Measurements from ENCODE around the gene PRDM11.
A peak's percentile ranks its signal among the peaks of the same experiment; 100 is the strongest.

PRDM11 gene

DNA sequence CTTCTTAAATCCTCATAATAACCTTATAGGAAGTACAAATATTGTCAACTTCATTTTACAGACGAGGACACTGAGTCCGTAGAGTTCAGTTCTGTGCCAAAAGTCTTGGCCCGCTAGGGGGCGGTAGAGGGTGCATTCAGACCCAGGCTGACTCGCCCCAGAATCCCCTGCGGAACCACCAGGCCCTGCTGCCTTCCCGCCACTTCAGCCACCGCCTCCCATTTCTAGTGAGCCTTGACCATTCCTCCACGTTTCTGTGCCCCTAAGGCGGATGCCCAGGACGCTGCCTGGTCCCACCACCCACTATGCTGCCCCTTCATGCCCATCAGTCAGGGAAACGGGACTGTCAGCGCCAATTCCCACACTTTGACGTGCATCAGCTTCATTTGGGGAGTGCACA is 120.6 kb downstream of the PRDM11 start:
- DNase-seq, result peak; percentile 36

DNA sequence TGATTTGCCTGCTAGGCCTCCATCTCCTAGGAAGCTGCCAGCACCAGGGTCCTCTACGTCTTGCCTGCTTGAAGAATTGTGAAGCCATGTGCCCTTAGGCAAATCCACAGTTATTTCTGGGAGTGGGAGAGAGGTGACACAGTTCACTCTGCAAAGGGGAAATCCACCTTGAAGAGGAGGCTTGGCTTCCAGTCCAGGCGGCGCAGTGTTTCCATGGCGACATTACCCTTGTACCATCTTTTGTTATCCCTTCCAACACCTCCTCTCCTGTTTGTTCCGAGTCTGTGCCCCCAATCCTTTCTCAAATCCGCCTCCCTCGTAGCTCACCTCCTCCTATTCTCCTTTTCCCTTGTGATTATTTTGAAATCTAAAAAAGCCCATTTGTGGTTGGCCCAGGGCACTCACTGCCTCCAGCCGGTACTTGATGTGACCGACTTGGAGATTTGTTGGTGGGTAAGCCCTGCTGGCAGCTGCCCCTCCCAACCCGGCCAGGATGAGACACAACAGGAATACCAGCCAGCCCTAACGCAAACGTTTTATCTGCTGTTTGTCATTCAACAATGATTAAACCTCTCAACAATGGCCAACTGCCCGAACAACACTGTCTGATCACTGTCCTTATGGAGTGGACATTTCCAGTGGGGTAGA is 121.3 kb downstream of the PRDM11 start:
- no peak for DNase-seq

DNA sequence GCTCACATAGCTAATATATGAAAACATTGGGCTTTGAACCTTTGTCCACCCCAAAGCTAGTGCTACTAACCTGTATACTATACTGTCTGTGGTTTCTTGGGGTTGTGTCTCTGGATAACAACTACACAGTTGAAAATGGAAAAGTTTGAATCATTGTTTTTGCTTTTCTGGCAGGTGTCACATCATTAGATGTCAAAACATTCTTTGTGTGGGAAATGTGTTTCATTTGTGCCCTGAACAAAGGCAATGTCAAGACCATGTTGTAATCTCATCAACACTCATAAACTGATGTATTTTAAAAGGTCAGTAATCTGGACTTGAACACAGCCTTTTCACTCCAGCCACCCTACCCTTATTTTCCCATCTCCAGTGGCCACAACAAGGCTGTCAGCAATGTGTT is 123.2 kb downstream of the PRDM11 start:
- no peak for DNase-seq

DNA sequence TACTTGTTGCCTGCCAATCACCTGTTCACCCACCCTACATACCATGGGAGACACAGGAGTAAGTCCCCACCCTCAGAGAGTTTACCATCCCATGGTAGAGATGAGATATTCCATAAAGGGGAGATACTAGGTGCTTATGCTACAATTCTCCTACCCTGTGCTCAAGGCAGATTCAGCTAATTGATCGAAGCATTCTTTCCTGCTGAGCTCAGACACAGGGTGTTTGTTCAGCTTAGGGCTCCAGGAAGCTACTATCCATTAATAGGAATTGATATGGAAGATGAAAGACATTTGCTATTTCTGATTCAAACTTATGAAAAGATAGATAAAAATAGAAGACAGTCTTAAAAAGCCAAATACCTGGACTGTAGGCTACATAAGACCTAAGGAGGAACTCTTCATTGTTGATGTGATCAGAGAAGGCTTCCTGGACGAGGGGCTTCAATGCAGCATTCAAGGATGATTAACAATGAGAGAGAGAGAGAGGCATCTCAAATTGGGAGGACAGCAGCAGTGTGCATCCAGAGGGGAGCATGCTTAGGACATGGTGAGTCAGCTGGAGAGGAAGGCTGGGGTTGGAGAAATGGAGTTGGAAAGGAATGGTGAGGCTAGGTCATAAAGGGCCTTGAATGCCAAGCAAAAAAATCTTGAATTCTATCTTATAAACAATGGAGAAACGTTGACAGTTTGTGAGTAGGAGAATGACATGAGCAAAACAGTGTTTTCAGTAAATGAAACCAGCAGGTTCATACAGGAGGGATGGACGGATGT is 124.7 kb downstream of the PRDM11 start:
- DNase-seq, result no peak

DNA sequence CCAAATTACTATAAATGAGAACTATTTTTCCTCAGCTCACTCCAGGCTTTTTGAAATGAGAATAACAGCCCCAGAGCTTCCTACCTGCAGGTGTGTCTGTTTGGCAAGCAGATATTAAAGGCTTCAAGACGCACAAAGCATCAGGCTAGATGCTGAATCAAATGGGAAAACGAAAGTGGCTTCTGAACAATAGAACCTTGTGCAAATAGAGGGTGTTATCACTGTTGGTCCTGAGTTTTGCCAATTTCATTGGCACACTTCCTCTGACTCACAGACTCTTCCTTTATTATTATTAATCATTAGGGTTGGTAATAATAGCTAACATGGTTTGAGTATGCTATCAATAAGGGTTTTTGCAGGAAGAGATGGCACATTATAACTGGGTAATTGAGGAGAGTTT is 126.3 kb downstream of the PRDM11 start:
- no peak for DNase-seq

DNA sequence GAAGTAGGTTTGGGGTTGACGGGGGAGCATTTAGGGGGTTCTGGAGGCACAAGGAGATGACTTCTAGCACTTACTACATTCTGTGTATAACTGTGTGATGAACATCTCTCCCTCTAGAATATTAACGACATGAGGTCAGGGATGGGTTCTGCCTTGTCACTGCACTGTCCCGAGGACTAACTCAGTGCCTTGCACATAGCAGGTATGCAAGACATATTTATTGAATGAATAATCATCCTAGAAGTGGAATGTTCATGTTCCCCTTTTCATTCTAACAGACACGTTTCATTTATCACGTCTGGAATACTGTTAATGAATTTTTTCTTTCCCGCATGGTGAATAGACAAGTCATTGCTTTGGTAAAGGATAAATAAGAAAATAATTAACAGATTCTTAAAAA is 127.1 kb downstream of the PRDM11 start:
- DNase-seq, result no peak

DNA sequence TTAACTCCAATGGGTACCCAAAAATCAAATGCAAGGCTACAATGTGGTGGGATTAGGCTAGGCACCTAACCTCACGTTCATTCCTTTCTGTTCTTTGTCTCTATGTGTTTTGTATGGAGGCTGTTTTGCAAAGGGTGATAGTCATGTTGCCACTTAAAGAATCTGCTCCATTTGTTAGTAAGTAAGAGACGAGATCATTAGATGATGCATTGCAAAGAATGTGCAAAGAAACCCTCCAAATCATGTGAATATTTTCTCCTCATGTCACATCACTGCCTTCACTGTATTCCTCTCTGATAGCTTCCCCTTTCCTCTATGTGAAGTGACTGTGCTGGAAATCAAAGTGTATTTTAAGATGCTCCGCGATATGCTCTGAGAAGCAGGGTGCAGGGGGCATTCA is 127.8 kb downstream of the PRDM11 start:
- no peak for DNase-seq

DNA sequence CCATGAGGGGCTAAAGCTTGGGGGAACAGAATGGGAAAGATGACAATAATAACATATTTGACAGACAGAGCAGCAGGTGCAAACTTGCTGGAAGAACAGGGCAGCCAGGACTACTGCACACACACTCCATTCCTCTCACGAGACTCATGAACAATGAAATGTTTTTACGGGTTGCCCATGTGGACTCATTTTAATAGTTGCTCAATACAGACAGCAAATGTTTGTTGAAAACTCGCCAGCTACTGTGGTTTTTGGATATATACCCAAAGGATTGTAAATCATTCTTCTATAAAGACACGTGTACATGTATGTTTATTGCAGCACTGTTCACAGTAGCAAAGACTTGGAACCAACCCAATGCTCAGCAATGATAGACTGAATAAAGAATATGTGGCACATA is 129.4 kb downstream of the PRDM11 start:
- DNase-seq, result no peak

DNA sequence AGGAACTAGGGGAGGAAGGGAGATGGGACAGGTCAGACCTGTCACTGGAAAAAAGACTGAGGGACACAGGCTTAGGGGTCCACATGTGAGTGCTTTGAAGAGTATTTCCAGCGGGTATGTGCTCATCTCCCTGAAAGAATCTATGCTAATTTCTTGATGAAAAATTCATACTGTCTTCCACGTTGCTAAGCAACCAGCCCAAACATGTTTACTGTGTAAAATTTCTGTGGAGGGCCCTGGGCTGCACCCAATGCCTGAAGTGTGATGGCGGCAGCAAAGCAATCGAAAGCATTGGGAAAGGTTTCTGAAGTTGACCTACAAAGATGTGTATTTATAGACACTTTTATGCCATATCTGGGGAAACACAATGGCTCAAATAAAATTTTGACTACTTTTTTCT is 132.3 kb downstream of the PRDM11 start:
- DNase-seq, result no peak

DNA sequence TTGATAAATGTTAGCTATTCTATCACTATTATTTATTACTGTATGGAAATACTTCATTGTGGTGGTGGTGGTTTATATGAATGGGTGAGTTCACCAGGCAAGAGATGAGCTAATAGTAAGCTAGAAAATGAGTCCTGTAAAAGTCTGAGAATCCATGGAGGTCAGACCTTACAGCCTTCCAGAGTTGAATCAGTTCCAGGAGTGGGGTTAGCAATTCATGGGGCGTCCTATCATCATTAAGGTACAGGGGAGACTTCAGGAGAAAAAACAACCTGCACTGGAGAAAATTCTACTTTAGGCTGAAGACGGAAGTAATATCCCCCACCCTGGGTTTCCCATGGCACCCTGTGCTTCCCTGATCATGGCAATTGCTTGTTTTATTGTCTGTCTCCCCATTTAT is 133.2 kb downstream of the PRDM11 start:
- no peak for DNase-seq

DNA sequence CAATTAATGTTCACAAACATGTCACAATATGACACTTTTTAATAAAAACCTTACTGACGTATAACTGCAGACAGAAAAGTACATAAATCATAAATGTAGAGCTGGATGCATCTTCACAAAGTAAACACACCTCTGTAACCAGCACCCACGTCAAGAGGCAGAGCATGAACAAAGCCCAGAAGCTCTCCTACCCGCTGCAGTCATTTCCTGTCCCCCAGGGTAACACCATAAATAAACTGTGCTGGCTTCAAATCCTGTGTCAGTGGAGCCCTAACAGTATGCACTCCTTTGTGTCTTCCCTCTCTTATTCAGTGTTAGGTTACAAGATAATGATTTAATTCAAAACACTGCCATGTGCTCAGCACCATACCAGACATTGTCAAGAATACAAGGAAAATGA is 134.0 kb downstream of the PRDM11 start:
- DNase-seq, result no peak

DNA sequence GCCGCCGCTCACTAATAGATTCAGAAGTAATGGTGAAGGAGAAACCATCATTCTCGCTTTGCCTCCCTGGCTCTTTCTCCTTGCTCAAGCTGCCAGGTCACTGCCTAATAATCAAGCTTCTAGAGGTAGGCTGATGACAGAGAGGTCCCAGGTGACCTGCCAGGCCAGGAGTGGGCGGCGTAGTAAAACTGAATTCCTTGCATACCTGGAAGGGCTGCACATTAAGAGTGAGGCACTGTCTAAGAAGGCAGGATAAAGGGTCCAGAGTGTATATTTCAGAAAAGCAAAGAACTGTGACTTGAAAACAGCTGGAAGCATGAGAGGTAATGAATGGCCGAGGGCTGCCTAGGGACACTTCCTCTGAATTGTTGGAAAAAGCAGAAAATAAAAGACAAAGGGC is 135.6 kb downstream of the PRDM11 start:
- no peak for DNase-seq
